ENCODE results near the gene ATAD1.

DNA sequence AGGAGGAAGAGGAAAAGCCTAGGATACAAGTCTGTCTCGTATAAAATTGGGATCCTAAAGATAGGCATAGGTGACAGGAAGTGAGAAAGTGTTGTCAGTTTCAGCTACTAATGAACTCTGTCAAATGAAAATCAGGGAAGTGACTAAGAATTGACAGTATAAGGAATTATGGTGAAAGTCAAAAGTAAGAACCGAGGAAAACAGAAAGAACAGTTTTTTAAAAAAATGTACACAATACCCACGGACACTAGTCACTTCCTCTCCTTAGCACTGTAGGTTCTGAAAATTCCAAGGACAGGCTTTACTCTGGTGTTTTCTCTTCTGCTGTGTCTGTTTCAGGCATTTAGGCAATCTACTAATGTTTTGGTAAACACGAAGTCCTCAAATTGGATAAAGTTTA lies 42.3 kb downstream of the ATAD1 start:
- TF ChIP-seq, protein P1, sequence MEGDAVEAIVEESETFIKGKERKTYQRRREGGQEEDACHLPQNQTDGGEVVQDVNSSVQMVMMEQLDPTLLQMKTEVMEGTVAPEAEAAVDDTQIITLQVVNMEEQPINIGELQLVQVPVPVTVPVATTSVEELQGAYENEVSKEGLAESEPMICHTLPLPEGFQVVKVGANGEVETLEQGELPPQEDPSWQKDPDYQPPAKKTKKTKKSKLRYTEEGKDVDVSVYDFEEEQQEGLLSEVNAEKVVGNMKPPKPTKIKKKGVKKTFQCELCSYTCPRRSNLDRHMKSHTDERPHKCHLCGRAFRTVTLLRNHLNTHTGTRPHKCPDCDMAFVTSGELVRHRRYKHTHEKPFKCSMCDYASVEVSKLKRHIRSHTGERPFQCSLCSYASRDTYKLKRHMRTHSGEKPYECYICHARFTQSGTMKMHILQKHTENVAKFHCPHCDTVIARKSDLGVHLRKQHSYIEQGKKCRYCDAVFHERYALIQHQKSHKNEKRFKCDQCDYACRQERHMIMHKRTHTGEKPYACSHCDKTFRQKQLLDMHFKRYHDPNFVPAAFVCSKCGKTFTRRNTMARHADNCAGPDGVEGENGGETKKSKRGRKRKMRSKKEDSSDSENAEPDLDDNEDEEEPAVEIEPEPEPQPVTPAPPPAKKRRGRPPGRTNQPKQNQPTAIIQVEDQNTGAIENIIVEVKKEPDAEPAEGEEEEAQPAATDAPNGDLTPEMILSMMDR (IDR thresholded peaks at IDR 0.05 in 2 of 3, conservative IDR thresholded peaks at IDR 0.05 in 1 of 3; ENCODE audit: insufficient read depth in 2 of 3, low read depth in 1 of 3, low read length in 3 of 3), result no peak
- TF ChIP-seq RNF2 (IDR thresholded peaks at IDR 0.05) (no peak), HCFC1 (IDR thresholded peaks at IDR 0.05; ENCODE audit: low read depth, low read length) (no peak), EP300 (IDR thresholded peaks at IDR 0.05; ENCODE audit: low read length) (no peak), BRCA1 (IDR thresholded peaks at IDR 0.05) (no peak), BRCA1 (CRISPR knock-in tag; IDR thresholded peaks at IDR 0.05) (no peak), RAD21 (CRISPR knock-in tag; conservative IDR thresholded peaks at IDR 0.05 in 1 of 2, IDR thresholded peaks at IDR 0.05 in 1 of 2) (no peak), FOXA1 (IDR thresholded peaks at IDR 0.05; ENCODE audit: borderline replicate concordance) (no peak), CBX8 (IDR thresholded peaks at IDR 0.05; ENCODE audit: borderline replicate concordance, extremely low read depth, low read depth, low read length, poor library complexity, severe bottlenecking) (no peak), SETDB1 (IDR thresholded peaks at IDR 0.05; ENCODE audit: low read length) (no peak), NR3C1 (CRISPR knock-in tag; IDR thresholded peaks at IDR 0.05) (no peak), L3MBTL2 (IDR thresholded peaks at IDR 0.05) (no peak), GATAD2A (IDR thresholded peaks at IDR 0.05) (no peak)
- TF ChIP-seq, protein P2, sequence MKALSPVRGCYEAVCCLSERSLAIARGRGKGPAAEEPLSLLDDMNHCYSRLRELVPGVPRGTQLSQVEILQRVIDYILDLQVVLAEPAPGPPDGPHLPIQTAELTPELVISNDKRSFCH (CRISPR knock-in tag; IDR thresholded peaks at IDR 0.05), result no peak
- TF ChIP-seq, protein P2 (tag; IDR thresholded peaks at IDR 0.05), result no peak
- TF ChIP-seq, protein P3, sequence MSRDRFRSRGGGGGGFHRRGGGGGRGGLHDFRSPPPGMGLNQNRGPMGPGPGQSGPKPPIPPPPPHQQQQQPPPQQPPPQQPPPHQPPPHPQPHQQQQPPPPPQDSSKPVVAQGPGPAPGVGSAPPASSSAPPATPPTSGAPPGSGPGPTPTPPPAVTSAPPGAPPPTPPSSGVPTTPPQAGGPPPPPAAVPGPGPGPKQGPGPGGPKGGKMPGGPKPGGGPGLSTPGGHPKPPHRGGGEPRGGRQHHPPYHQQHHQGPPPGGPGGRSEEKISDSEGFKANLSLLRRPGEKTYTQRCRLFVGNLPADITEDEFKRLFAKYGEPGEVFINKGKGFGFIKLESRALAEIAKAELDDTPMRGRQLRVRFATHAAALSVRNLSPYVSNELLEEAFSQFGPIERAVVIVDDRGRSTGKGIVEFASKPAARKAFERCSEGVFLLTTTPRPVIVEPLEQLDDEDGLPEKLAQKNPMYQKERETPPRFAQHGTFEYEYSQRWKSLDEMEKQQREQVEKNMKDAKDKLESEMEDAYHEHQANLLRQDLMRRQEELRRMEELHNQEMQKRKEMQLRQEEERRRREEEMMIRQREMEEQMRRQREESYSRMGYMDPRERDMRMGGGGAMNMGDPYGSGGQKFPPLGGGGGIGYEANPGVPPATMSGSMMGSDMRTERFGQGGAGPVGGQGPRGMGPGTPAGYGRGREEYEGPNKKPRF (IDR thresholded peaks at IDR 0.05; ENCODE audit: low read depth, low read length), result no peak
